VCaP (cell line): ENCODE data around the gene C9.
"Not testable (repeated sequence)": the region's sequence is repeated elsewhere in the genome, so short reads cannot be mapped to it uniquely, and the experiment has no call there.

Source experiments
- H3K27ac ChIP-seq: fragments of 450-650 bp; 2 replicates; pipeline ENCODE4 v1.5.1; 2017
- TF ChIP-seq, protein P1 (sequence below): fragments of 450-650 bp; conservative IDR thresholded peaks from 2 replicates; pipeline ENCODE4 v1.5.1; 2017; ENCODE audit warnings: mild to moderate bottlenecking, moderate library complexity

Gene C9

GRCh38 chr5:39238366-39239105, 125.8 kb downstream of the C9 start:
- TF ChIP-seq, protein P1, sequence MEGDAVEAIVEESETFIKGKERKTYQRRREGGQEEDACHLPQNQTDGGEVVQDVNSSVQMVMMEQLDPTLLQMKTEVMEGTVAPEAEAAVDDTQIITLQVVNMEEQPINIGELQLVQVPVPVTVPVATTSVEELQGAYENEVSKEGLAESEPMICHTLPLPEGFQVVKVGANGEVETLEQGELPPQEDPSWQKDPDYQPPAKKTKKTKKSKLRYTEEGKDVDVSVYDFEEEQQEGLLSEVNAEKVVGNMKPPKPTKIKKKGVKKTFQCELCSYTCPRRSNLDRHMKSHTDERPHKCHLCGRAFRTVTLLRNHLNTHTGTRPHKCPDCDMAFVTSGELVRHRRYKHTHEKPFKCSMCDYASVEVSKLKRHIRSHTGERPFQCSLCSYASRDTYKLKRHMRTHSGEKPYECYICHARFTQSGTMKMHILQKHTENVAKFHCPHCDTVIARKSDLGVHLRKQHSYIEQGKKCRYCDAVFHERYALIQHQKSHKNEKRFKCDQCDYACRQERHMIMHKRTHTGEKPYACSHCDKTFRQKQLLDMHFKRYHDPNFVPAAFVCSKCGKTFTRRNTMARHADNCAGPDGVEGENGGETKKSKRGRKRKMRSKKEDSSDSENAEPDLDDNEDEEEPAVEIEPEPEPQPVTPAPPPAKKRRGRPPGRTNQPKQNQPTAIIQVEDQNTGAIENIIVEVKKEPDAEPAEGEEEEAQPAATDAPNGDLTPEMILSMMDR, result no peak
- no peak overlapping the region for H3K27ac ChIP-seq

DNA sequence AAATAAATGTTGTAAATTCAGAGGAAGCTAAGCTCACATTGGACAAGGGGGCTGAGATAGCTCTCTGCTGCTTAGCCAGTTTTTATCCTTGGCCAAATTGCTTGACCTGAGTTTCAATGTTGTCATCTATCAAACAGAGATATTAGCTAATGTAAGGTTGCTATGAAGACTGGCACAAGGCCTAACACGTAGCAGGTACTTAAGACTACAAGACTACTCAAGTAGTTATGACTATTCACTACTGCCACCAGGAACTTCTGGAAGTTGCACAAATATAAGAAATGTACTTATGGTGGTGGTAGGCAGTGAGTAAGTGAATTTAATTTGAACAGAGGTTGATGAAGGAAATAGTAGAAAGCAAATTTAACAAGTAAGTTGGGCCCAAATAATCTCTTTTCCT, 127.6 kb downstream of the C9 start:
- no peak overlapping the region for H3K27ac ChIP-seq
- TF ChIP-seq, protein P1, result no peak

- no peak overlapping the region for H3K27ac ChIP-seq
- TF ChIP-seq, protein P1, result no peak
Measured at GRCh38 chr5:39235648-39236047, 128.6 kb downstream of the C9 start.

- not testable (repeated sequence) for H3K27ac ChIP-seq
Measured at GRCh38 chr5:39234494-39234893, 129.8 kb downstream of the C9 start.
